HFF-Myc (cell line): ENCODE results near the gene TP63.
"Not testable (repeated sequence)": the region's sequence is repeated elsewhere in the genome, so short reads cannot be mapped to it uniquely, and the experiment has no call there.

ENCODE experiments used
- DNase-seq: peaks from one replicate; pipeline ENCODE4 v3.0.0-alpha.2; 2011; ENCODE audit warnings: low read depth; ENCODE audit errors: extremely low read depth
- H3K4me3 ChIP-seq: replicated peaks from 2 replicates; pipeline ENCODE4 v1.5.1; 2011; ENCODE audit warnings: low read depth, mild to moderate bottlenecking, control low read depth, low read length
- TF ChIP-seq, protein P1 (sequence below): IDR thresholded peaks from 2 replicates; pipeline ENCODE4 v1.5.1; 2012; ENCODE audit warnings: mild to moderate bottlenecking, low read depth, low read length, control low read depth; ENCODE audit errors: missing control alignments

TP63 gene

GRCh38 chr3:189739378-189739777 lies 108.2 kb downstream of the TP63 start:
- no peak for DNase-seq
- TF ChIP-seq, protein P1, sequence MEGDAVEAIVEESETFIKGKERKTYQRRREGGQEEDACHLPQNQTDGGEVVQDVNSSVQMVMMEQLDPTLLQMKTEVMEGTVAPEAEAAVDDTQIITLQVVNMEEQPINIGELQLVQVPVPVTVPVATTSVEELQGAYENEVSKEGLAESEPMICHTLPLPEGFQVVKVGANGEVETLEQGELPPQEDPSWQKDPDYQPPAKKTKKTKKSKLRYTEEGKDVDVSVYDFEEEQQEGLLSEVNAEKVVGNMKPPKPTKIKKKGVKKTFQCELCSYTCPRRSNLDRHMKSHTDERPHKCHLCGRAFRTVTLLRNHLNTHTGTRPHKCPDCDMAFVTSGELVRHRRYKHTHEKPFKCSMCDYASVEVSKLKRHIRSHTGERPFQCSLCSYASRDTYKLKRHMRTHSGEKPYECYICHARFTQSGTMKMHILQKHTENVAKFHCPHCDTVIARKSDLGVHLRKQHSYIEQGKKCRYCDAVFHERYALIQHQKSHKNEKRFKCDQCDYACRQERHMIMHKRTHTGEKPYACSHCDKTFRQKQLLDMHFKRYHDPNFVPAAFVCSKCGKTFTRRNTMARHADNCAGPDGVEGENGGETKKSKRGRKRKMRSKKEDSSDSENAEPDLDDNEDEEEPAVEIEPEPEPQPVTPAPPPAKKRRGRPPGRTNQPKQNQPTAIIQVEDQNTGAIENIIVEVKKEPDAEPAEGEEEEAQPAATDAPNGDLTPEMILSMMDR = no peak

DNA sequence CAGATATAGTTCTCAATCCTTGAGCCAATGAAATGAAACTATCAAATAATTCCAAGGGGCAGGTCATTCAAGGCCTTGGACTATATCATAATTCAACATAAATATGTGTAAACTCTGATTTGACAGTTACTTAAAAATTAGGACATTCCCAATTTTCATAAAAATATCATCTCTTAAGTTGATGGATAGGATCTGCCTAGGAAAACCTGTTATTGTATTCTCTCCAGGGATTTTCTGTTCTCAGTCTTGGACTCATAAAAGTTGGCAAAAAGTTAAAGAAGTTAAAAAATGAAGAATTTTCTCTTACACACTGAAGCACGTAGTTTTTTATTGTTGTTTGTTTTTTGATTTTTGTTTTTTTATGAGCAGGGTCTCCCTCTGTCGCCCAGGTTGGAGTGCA lies 109.0 kb downstream of the TP63 start:
- no peak overlapping the region for H3K4me3 ChIP-seq
- no peak for DNase-seq
- TF ChIP-seq, protein P1 = no peak

More at GRCh38 chr3:189739378-189739777, 108.2 kb downstream of the TP63 start:
- H3K4me3 ChIP-seq = no peak overlapping the region

GRCh38 chr3:189744235-189744634 lies 113.0 kb downstream of the TP63 start:
- H3K4me3 ChIP-seq = no peak overlapping the region

DNA sequence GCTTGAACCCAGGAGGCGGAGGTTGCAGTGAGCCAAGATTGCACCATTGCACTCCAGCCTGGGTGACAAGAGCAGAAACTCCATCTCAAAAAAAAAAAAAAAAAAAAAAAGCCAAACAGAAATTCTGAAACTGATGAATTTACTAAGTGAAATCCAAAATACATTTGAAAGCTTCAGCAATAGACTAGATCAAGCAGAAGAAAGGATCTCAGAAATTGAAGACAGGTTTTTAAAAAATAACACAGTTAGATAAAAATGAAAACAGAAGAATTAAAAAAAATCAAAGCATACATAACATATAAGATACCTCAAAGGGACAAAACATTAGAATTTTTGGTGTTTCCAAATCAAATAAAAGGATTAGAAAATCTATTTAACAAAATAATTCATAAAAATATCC lies 114.4 kb downstream of the TP63 start:
- DNase-seq = no peak
- H3K4me3 ChIP-seq = no peak overlapping the region
- TF ChIP-seq, protein P1 = no peak

More at GRCh38 chr3:189744235-189744634, 113.0 kb downstream of the TP63 start:
- DNase-seq = no peak
- TF ChIP-seq, protein P1 = no peak

- TF ChIP-seq, protein P1 = no peak
- DNase-seq = no peak
- H3K4me3 ChIP-seq = no peak overlapping the region
Observed at GRCh38 chr3:189748046-189748445, 116.9 kb downstream of the TP63 start.

- H3K4me3 ChIP-seq, DNase-seq: not testable (repeated sequence)
Observed at GRCh38 chr3:189750972-189751371, 119.8 kb downstream of the TP63 start.

- DNase-seq = no peak
- no peak overlapping the region for H3K4me3 ChIP-seq
- TF ChIP-seq, protein P1 = no peak
Observed at GRCh38 chr3:189754356-189754755, 123.2 kb downstream of the TP63 start.

- DNase-seq = no peak
Observed at GRCh38 chr3:189756582-189757078, 125.4 kb downstream of the TP63 start.

More at GRCh38 chr3:189756582-189757078, 125.4 kb downstream of the TP63 start:
- TF ChIP-seq, protein P1 = no peak
- no peak overlapping the region for H3K4me3 ChIP-seq
